Adipose tissue (tissue), 3 donors: Measurements from ENCODE around the gene PRKCE. TPM values are rescaled to one million over a fixed set of nuclear protein-coding genes. Genes with fewer than 3 reads are reported as not detected.

Experiments
- H3K27ac ChIP-seq: one replicate; pipeline ENCODE4 v1.5.1; 2013; ENCODE audit warnings: low read depth, low read length
- WGBS, 3 donors: extraction: QIAGEN DNeasy Blood & Tissue Kit; methylation state at CpG; one replicate each; pipeline ENCODE4 v1.1.7; 2013; 5-methylcytosine and 5-hydroxymethylcytosine counted together
- polyA plus RNA-seq, 3 donors: library from polyadenylated mRNA; stranded (reverse); fragments of 200-250 nt; gene quantifications; one replicate each; pipeline ENCODE4 v1.2.3, GENCODE V29; 2013
- donor health status: healthy with polysubstance abuse.
- donor health status: Bipolar disorder and iron deficiency.
- donor health status: healthy.

Gene PRKCE
- polyA plus RNA-seq, 3 donors, result 2.8 to 4.6 (median 3.5) TPM

- WGBS, 3 donors, result 49 to 78% (median 74%) methylated on average over 3 of the region's 3 CpGs
- no peak overlapping the region for H3K27ac ChIP-seq
These were observed 182.0 kb downstream of the PRKCE start for GRCh38 chr2:45833301-45833967.

- WGBS, 3 donors, result 52 to 75% (median 59%) methylated on average over 3 of the region's 3 CpGs
- no peak overlapping the region for H3K27ac ChIP-seq
These were observed 182.5 kb downstream of the PRKCE start for GRCh38 chr2:45833968-45834344.

GRCh38 chr2:45834372-45834771 lies 182.9 kb downstream of the PRKCE start:
- 91 to 97% (median 95%) methylated on average over 6 of the region's 6 CpGs for WGBS, 3 donors
- H3K27ac ChIP-seq, result no peak overlapping the region

DNA sequence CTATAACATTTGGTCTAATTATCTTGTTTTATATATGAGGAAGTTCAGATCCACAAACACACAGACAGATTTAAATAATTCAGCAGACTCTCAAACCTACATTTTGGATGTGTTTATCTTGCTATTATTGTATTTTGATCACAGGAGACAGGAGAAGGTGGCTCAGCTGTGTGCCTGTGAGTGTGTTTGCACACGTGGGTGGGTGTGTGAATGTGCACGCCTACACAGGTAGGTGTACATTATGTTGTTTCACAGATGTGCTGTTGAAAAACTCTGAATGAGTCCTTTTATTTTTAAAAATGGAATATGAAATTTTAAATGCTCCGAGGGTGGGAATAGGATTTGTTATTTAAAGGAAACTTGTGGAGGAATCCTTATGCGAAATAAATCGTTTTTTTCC lies 183.4 kb downstream of the PRKCE start:
- WGBS, 3 donors, result 93% methylated on average over 5 of the region's 5 CpGs
- H3K27ac ChIP-seq, result no peak overlapping the region

DNA sequence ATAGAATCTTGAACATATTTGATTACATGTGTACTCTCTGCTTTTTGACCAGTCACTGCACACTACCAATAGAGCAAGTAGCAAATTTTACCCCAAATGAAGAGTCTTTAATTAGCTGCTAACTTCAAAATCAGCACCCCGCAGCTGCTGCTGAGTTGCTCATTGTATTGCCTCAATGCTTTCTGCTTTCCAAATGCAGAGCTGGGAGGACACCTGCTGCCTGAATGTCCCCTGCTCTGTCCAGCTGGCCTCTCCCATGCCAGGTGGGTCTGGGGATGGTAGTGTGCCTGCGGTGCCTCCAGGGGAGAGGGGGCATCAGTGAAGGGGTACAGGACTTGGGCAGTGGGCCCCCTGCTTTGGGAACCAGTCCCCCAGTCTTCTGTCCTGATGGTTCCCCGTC lies 184.8 kb downstream of the PRKCE start:
- H3K27ac ChIP-seq, result no peak overlapping the region
- 85 to 98% (median 94%) methylated on average over 3 of the region's 3 CpGs for WGBS, 3 donors

DNA sequence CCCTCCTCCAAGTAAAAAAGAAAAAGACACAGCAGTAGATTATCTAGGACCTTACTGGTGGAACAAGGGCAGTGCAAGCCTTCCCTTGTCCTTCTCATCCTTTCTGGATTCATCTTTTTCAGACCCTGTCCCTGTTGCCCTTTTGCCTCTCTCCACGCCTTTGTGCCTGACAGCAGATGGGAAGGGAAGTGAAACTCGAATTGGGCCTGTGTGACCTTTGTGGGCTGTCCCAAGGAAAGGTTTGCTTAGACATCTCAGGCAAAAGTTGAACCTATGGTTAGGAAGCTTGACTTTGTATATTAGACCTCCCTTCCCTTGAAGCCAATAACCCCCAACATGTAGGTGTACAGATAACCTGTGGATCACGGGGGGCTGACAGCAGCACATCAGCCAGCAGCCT lies 185.3 kb downstream of the PRKCE start:
- 68 to 81% (median 73%) methylated on average over 3 of the region's 3 CpGs for whole genome bisulfite sequencing, 3 donors
- H3K27ac ChIP-seq, result no peak overlapping the region

DNA sequence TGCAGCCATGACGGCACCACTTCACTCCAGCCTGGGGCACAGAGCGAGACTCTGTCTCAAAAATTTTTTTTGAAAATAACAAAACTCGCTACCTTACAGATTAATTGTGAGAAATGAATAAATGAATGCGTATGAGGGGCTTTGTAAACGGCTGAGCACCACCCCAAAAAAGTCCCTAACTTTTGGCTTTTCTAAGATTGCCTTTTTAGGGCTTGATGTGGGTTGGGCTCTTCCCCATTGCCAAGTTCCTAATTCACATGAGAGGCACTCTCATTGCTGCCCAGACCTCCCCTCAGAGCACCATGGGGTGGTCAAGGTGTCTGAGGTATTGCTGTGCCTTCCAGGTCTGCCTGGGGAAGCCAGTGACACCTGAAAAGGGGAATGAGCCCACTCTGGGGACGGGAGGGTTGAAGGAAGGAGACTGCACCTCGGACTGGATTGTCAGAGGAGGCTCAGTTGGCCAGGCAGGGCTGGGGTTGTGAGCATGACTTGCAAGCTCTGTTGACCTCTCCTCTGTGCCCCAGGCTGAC lies 186.4 kb downstream of the PRKCE start:
- H3K27ac ChIP-seq, result no peak overlapping the region
- 83 to 91% (median 83%) methylated on average over 7 of the region's 7 CpGs for WGBS, 3 donors

DNA sequence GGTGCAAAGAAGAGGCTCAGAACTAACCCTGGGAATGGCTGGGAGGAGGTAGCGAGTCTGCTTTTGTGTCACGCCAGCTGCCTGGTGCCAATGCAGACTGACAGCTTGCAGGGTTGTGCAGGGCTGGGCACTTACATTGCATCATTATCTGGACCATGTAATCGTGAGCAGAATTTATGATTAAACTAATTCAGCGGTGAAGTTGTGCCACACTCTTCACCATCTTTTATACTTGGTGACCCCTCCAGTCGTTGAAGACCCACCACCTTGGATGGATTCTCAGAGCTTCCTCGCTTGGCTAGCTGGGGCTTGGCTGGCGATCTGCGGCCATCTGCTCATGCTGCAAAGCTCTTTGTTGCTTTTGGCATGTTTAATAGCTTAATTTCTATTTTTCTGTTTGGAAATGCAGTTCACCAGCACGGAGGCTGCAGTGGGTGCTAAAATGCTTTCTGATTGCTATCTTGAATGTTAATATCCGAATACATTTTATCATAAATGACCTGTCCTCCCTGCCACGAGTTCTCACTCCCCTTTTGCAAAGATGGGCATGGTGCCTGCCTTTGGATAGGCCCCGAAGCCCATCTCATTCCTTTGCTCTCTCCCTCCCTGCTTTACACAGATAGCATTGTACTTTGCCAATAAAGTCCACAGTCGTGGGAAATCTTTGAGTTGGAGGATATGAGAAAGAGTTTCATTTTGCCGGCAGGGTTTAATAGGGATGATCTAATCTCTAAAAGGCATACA lies 188.2 kb downstream of the PRKCE start:
- 51 to 72% (median 55%) methylated on average over 14 of the region's 14 CpGs for WGBS, 3 donors
- no peak overlapping the region for H3K27ac ChIP-seq

- 83 to 87% (median 85%) methylated on average over 9 of the region's 9 CpGs for WGBS, 3 donors
- H3K27ac ChIP-seq, result no peak overlapping the region
These were observed 189.0 kb downstream of the PRKCE start for GRCh38 chr2:45840481-45840880.

GRCh38 chr2:45841752-45842407 lies 190.4 kb downstream of the PRKCE start:
- WGBS, 3 donors, result 65 to 87% (median 70%) methylated on average over 4 of the region's 4 CpGs
- no peak overlapping the region for H3K27ac ChIP-seq

DNA sequence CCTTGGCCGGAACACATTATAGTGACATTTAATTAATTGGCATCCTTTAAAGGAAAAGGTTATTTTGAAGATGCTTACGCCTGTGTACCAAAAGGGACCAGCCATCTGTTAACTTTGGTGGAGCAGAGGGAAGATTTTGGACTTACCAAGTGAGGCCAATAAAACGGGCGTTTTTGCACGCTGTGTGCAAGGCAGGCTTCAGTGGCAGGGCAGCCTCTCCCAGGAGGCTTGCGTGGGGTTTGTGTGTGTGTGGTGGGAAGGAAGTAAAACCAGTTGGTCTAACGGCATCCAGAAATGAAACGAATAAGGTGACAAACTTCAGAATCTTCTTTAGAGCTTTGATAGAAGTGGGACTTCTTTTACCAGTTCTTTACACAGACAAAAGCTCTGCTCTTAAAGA lies 191.7 kb downstream of the PRKCE start:
- H3K27ac ChIP-seq, result no peak overlapping the region
- WGBS, 3 donors, result 46 to 86% (median 57%) methylated on average over 8 of the region's 8 CpGs

GRCh38 chr2:45844796-45845457 lies 193.5 kb downstream of the PRKCE start:
- H3K27ac ChIP-seq, result no peak overlapping the region
- 71 to 87% (median 72%) methylated on average over 3 of the region's 3 CpGs for WGBS, 3 donors

GRCh38 chr2:45845566-45845965 lies 194.1 kb downstream of the PRKCE start:
- no peak overlapping the region for H3K27ac ChIP-seq
- 81 to 90% (median 87%) methylated on average over 6 of the region's 6 CpGs for WGBS, 3 donors

DNA sequence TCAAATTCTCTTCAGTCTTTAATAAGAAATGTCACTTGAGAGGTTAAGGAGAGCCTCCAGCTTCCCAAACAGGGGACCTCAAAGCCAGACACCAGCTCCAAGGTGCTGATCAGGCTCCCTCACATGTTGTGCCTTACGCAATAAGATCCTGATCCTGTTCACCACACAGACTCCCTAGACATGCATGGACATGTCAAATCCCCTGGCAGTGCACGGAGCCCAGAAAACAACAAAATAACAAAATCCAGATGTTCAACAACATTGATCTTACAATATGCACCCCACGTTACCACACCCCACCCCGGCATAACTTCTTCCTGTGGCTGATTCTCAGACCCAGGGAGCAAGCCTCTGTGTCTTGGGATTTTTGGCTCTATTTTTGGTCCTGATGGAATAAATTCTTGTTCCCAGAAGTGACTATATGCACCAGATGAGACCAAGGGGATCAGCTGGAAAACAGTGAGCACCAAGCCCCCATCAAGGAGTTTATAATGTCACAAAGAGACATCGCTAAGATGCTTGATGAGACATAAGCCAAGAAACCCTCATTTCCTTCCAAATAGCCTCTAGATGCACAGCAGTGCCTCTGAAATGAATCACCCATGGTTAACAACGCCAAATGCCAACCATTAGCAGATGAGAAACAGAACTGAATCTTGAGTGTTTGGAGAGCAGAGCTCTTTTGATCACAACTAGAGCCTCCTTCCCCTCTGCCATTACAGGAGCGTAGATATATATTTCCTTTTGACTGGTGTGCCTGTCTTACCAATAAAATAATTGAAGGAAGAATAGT lies 198.2 kb downstream of the PRKCE start:
- WGBS, 3 donors, result 74 to 89% (median 75%) methylated on average over 7 of the region's 7 CpGs
- H3K27ac ChIP-seq, result no peak overlapping the region

DNA sequence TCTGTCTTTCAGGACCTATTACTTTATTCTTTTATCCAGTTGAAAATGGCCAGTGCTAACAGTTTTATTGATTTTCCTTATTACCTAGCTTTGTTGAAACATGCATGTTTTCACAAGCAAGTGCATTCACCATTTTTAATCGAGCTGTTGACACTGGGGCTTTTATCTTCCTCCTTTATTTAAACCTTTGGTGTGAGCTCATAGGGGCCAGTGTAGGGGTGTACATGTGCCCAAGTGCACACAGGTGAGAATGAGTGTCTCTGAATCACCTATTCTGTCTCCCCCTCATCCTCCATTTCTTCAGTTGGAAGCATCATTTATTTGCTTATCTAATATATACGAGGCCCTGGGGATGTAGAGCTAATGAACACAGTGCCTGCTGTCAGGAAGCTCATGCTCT lies 199.1 kb downstream of the PRKCE start:
- no peak overlapping the region for H3K27ac ChIP-seq
- WGBS, 3 donors, result 32 to 93% (median 83%) methylated on average over 2 of the region's 2 CpGs

DNA sequence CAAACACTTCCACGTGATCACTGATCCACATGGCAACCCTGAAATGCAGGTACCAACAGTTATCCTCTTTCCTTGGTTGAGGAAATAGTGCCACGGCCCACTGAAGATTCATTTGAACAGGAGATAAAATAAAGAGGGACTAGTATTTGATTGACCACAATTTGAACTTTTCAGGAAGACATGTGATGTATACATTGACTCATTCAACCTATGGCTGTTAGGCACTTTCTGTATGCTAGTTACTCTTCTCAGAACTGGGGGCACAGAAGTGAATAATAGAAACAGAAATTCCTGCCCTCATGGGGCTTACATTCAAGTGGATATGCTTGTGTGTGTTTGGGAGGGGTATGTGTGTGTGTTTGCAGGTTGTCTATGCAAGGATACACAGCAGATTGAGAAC lies 199.6 kb downstream of the PRKCE start:
- no peak overlapping the region for H3K27ac ChIP-seq
- 81 to 93% (median 92%) methylated on average over 2 of the region's 2 CpGs for WGBS, 3 donors

DNA sequence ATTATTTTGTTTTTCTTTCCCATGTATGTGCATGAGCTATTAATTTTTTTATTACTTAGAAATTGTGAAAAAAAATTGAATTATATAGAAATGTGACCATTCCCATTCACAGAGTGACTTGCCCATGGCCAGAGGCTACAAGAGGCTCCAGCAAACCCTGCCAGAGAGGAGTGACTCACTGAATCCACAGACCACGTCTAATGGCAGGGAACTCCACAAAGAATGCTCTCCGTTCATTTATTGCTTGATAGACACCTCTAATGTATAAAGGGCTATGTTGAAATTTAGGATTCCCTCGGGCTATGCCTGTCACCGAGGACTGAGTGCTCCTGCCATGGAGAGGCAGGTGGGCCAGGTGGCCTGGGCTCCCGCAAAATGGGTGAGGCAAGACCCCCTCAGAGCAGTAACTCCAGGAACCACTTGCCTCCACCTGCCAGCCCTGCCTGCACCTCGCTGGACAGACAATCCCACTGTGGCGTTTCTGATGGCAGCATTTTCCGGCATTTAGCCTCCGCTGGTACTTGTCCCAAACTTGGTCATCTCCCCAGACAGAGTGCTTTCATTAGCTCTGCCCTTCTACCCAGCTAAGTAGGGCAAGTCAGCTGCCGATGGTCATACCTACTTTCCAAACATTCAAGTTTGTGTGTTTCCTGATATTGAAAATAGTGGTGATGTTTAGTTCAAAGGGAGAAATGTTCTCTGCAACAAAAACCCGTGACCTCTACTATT lies 200.3 kb downstream of the PRKCE start:
- 83 to 89% (median 84%) methylated on average over 11 of the region's 11 CpGs for WGBS, 3 donors
- no peak overlapping the region for H3K27ac ChIP-seq
